MM.1S (cell line): ENCODE results near the gene ARHGEF38.
A peak's percentile ranks its signal among the peaks of the same experiment; 100 is the strongest.

Source experiments
- DNase-seq: peaks from one replicate; pipeline ENCODE4 v3.0.0-alpha.2; 2015
- H2AFZ ChIP-seq: fragments of 300-600 bp; sonication (generic); 2 replicates; pipeline ENCODE4 v1.6.0; 2016; ENCODE audit warnings: antibody characterized with exemption, low read length
- H3F3A ChIP-seq: fragments of 300-600 bp; sonication (generic); 2 replicates; pipeline ENCODE4 v1.6.1; 2016; ENCODE audit warnings: mild to moderate bottlenecking, antibody characterized with exemption, low read length, moderate library complexity, mixed read lengths; ENCODE audit not compliant: insufficient read depth
- H3K27ac ChIP-seq: fragments of 300-600 bp; sonication (generic); 2 replicates; pipeline ENCODE4 v1.5.1; 2016; ENCODE audit warnings: mild to moderate bottlenecking, low read length
- H3K27me3 ChIP-seq: fragments of 300-600 bp; sonication (generic); replicated peaks from 2 replicates; pipeline ENCODE4 v1.6.0; 2016; ENCODE audit warnings: low read length; ENCODE audit not compliant: insufficient read depth
- H3K36me3 ChIP-seq: fragments of 300-600 bp; sonication (generic); replicated peaks from 2 replicates; pipeline ENCODE4 v1.6.1; 2016; ENCODE audit warnings: mild to moderate bottlenecking, low read length, mixed read lengths; ENCODE audit not compliant: insufficient read depth
- H3K4me1 ChIP-seq: fragments of 300-600 bp; sonication (generic); 2 replicates; pipeline ENCODE4 v1.6.1; 2016; ENCODE audit warnings: low read length, mixed read lengths
- H3K4me2 ChIP-seq: fragments of 300-600 bp; sonication (generic); 2 replicates; pipeline ENCODE4 v1.6.0; 2016; ENCODE audit warnings: low read depth, low read length
- H3K4me3 ChIP-seq: fragments of 300-600 bp; sonication (generic); 2 replicates; pipeline ENCODE4 v1.5.1; 2016; ENCODE audit warnings: low read length, mixed read lengths
- H3K79me2 ChIP-seq: fragments of 300-600 bp; sonication (generic); 2 replicates; pipeline ENCODE4 v1.6.1; 2016; ENCODE audit warnings: mixed run types, low read length, mixed read lengths
- H3K9ac ChIP-seq: fragments of 300-600 bp; sonication (generic); 2 replicates; pipeline ENCODE4 v1.6.1; 2016; ENCODE audit warnings: low read length, mixed read lengths
- H3K9me2 ChIP-seq: fragments of 300-600 bp; sonication (generic); replicated peaks from 2 replicates; pipeline ENCODE4 v1.6.1; 2016; ENCODE audit warnings: mild to moderate bottlenecking, low read length, mixed read lengths; ENCODE audit not compliant: insufficient read depth
- H3K9me3 ChIP-seq: fragments of 300-600 bp; sonication (generic); replicated peaks from 2 replicates; pipeline ENCODE4 v1.6.1; 2016; ENCODE audit warnings: mild to moderate bottlenecking, low read length, mixed read lengths; ENCODE audit not compliant: insufficient read depth
- H4K20me1 ChIP-seq: fragments of 300-600 bp; sonication (generic); 2 replicates; pipeline ENCODE4 v1.6.1; 2016; ENCODE audit warnings: mild to moderate bottlenecking, low read length, moderate library complexity, mixed read lengths; ENCODE audit not compliant: insufficient read depth
- CTCF ChIP-seq: fragments of 300-600 bp; sonication (generic); IDR thresholded peaks from 2 replicates; pipeline ENCODE4 v1.5.1; 2016; ENCODE audit warnings: antibody characterized with exemption, low read length, mixed read lengths
- EZH2 ChIP-seq: fragments of 300-600 bp; sonication (generic); optimal IDR thresholded peaks from 2 replicates; pipeline ENCODE3; 2017; ENCODE audit warnings: low read depth, mild to moderate bottlenecking, antibody characterized with exemption, low read length, mixed read lengths
- EZH2phosphoT487 ChIP-seq: fragments of 300-600 bp; sonication (generic); IDR thresholded peaks from 2 replicates; pipeline ENCODE4 v1.6.1; 2018; ENCODE audit warnings: antibody characterized with exemption, low read length

Gene ARHGEF38

GRCh38 chr4:105627620-105628019, 75.2 kb downstream of the ARHGEF38 start:
- no peak overlapping the region for H2AFZ ChIP-seq
- H3K27ac ChIP-seq, result no peak overlapping the region
- DNase-seq, result no peak
- H3K9me3 ChIP-seq, result no peaks in the 10 kb centered on the region
- no peak overlapping the region for H3K9ac ChIP-seq
- H3F3A ChIP-seq, result peaks cover 6% of the 10 kb centered on the region
- H3K36me3 ChIP-seq, result no peaks in the 10 kb centered on the region
- no peaks in the 10 kb centered on the region for H3K79me2 ChIP-seq
- TF ChIP-seq EZH2phosphoT487 (no peak), CTCF (no peak), EZH2 (no peak)
- H3K27me3 ChIP-seq, result no peaks in the 10 kb centered on the region
- no peaks in the 10 kb centered on the region for H3K9me2 ChIP-seq
- H3K4me2 ChIP-seq, result no peak overlapping the region
- H4K20me1 ChIP-seq, result no peaks in the 10 kb centered on the region
- no peak overlapping the region for H3K4me3 ChIP-seq
- peaks cover 36% of the 10 kb centered on the region for H3K4me1 ChIP-seq

- Histone ChIP-seq H3K36me3 (no peaks in the 10 kb centered on the region), H3K9me3 (no peaks in the 10 kb centered on the region), H3K4me3 (no peak overlapping the region), H3K27me3 (no peaks in the 10 kb centered on the region), H3K4me1 (peaks cover 50% of the 10 kb centered on the region), H4K20me1 (no peaks in the 10 kb centered on the region), H3F3A (peaks cover 32% of the 10 kb centered on the region), H3K27ac (no peak overlapping the region), H3K4me2 (no peak overlapping the region), H3K9me2 (no peaks in the 10 kb centered on the region), H3K79me2 (no peaks in the 10 kb centered on the region), H2AFZ (no peak overlapping the region), H3K9ac (no peak overlapping the region)
- TF ChIP-seq EZH2phosphoT487, result no peak
- no peak for TF ChIP-seq EZH2
- no peak for TF ChIP-seq CTCF
- no peak for DNase-seq
These were observed 78.5 kb downstream of the ARHGEF38 start for GRCh38 chr4:105630670-105631655.

GRCh38 chr4:105631818-105632400, 79.5 kb downstream of the ARHGEF38 start:
- Histone ChIP-seq H3K9ac (no peak overlapping the region), H3K4me1 (peaks cover 58% of the 10 kb centered on the region), H3K9me2 (no peaks in the 10 kb centered on the region), H4K20me1 (no peaks in the 10 kb centered on the region), H3F3A (peaks cover 39% of the 10 kb centered on the region), H3K27ac (peak overlapping the region; percentile 87; the same call in 1 of the 2 replicates), H3K36me3 (no peaks in the 10 kb centered on the region), H3K79me2 (no peaks in the 10 kb centered on the region), H3K27me3 (no peaks in the 10 kb centered on the region), H3K4me3 (no peak overlapping the region), H3K9me3 (no peaks in the 10 kb centered on the region), H3K4me2 (peak overlapping the region; percentile 75), H2AFZ (peak overlapping the region; percentile 35)
- TF ChIP-seq CTCF (peak; percentile 23), EZH2 (no peak)
- DNase-seq, result peak; percentile 46
